ENCODE data around the gene CHTOP. TPM values are rescaled to one million over a fixed set of nuclear protein-coding genes. Genes with fewer than 3 reads are reported as not detected.

CHTOP gene
- total RNA-seq, 1 experiment from 2014 or later: 83.9 TPM

GRCh38 chr1:153693466-153693865, 59.6 kb downstream of the CHTOP start:
- peaks cover 25% of the 10 kb centered on the region for H3K4me1 ChIP-seq (replicated peaks; ENCODE audit: insufficient read depth)
- no peaks in the 10 kb centered on the region for H3K79me2 ChIP-seq (ENCODE audit: low read depth)
- no peak for DNase-seq
- TF ChIP-seq CTCF (conservative IDR thresholded peaks at IDR 0.05) (no peak), EZH2 (IDR thresholded peaks at IDR 0.05; ENCODE audit: low read depth) (no peak)
- H3F3A ChIP-seq (ENCODE audit: insufficient read depth, low read depth): peaks cover 6% of the 10 kb centered on the region; the same call in 1 of the 2 replicates
- H3K27ac ChIP-seq: no peak overlapping the region
- no peak overlapping the region for H2AFZ ChIP-seq
- no TSS peak for BruUV-seq (replicated peaks)
- H3K4me3 ChIP-seq: no peak overlapping the region
- no peaks in the 10 kb centered on the region for H4K20me1 ChIP-seq (ENCODE audit: insufficient read depth)
- H3K27me3 ChIP-seq (ENCODE audit: insufficient read depth, low read depth): no peaks in the 10 kb centered on the region
- no peak overlapping the region for H3K4me2 ChIP-seq
- intact Hi-C loops (cut with micrococcal nuclease; ENCODE audit: unreplicated experiment): no loop called here
- H3K9me3 ChIP-seq (ENCODE audit: insufficient read depth, low read depth): no peaks in the 10 kb centered on the region
- H3K36me3 ChIP-seq (ENCODE audit: low read depth): no peaks in the 10 kb centered on the region
- ChIA-PET CTCF (no interaction called here), POLR2A (ENCODE audit: unreplicated experiment) (no interaction called here)
- no peaks in the 10 kb centered on the region for H3K9me2 ChIP-seq (ENCODE audit: insufficient read depth)

Small RNA genes lying within 50 kb of the gene (microRNA-seq; reads per million reads assigned to microRNA genes)
- gene MIR8083 (ENCODE audit: borderline number of aligned reads, borderline replicate concordance): not detected

Other genes starting within 250 kb of the CHTOP start
- gene S100A8, start 243.0 kb upstream of the CHTOP start, total RNA-seq (2021): not detected in 2 replicates
- gene S100A7A, start 217.5 kb upstream of the CHTOP start, total RNA-seq (2021): not detected in 2 replicates
- gene S100A7, start 173.4 kb upstream of the CHTOP start, total RNA-seq (2021): not detected in 2 replicates
- gene S100A6, start 98.1 kb upstream of the CHTOP start, total RNA-seq (2021): 873 and 994 TPM in 2 replicates
- 7.2 and 11.1 TPM in 2 replicates for gene S100A5, start 93.1 kb upstream of the CHTOP start, total RNA-seq (2021)
- gene S100A4, start 88.3 kb upstream of the CHTOP start, total RNA-seq (2021): 303 and 346 TPM in 2 replicates
- 1.5 and 2.4 TPM in 2 replicates for gene S100A3, start 84.8 kb upstream of the CHTOP start, total RNA-seq (2021)
- gene S100A2, start 68.2 kb upstream of the CHTOP start, total RNA-seq (2021): 145 and 147 TPM in 2 replicates
- gene S100A16, start 20.9 kb upstream of the CHTOP start, total RNA-seq (2021): 226 and 276 TPM in 2 replicates
- 411 and 486 TPM in 2 replicates for gene S100A14, start 17.7 kb upstream of the CHTOP start, total RNA-seq (2021)
- 120 and 144 TPM in 2 replicates for gene S100A13, start 6.6 kb upstream of the CHTOP start, total RNA-seq (2021)
- gene S100A1, start 5.6 kb upstream of the CHTOP start, total RNA-seq (2021): 0.46 and 1.0 TPM in 2 replicates
- gene SNAPIN, start 24.6 kb downstream of the CHTOP start, total RNA-seq (2021): 25.4 and 29.5 TPM in 2 replicates
- 131 and 145 TPM in 2 replicates for gene ILF2, start 36.9 kb downstream of the CHTOP start, total RNA-seq (2021)
- 0.53 and 0.98 TPM in 2 replicates for gene NPR1, start 44.6 kb downstream of the CHTOP start, total RNA-seq (2021)
- gene INTS3, start 94.0 kb downstream of the CHTOP start, total RNA-seq (2021): 62.5 and 91.7 TPM in 2 replicates
- gene SLC27A3, start 141.3 kb downstream of the CHTOP start, total RNA-seq (2021): 14.4 and 17.1 TPM in 2 replicates

All from PC-9 (cell line).